GM13976 (cell line): ENCODE results near the gene PROM1.

ENCODE experiments used
- DNase-seq: peaks from one replicate; pipeline ENCODE4 v3.0.0; 2012; ENCODE audit warnings: low spot score
- in situ Hi-C: fragments of 300-500 bp; cut with MboI; formaldehyde crosslinking; loops from one replicate; pipeline ENCODE4 v1.12.0; 2022; ENCODE audit warnings: low sequenced_read_pairs, mixed read lengths, inconsistent platforms; ENCODE audit not compliant: unreplicated experiment
- TF ChIP-seq, protein P1 (sequence below): IDR thresholded peaks from 2 replicates; pipeline ENCODE4 v1.5.1; 2012; ENCODE audit warnings: borderline replicate concordance, mild to moderate bottlenecking; ENCODE audit not compliant: insufficient read depth; ENCODE audit errors: extremely low read depth, missing control alignments, control extremely low read depth

The PROM1 gene

DNA sequence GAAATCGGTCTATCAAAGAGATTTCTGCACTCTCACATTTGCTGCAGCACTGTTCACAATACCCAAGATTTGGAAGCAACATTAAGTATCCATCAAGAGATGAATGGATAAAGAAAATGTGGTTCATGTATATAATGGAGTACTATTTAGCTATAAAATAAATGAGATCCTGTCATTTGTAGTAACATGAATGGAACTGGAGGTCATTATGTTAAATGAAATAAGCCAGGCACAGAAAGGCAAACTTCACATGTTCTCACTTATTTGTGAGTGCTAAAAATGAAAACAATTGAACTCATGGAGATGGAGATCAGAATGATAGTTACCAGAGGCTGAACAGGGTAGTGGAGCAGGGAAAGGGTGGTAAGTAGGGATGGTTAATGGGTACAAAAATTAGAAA is 17.0 kb upstream of the PROM1 start:
- in situ Hi-C loops: no loop called here
- no peak for DNase-seq
- TF ChIP-seq, protein P1, sequence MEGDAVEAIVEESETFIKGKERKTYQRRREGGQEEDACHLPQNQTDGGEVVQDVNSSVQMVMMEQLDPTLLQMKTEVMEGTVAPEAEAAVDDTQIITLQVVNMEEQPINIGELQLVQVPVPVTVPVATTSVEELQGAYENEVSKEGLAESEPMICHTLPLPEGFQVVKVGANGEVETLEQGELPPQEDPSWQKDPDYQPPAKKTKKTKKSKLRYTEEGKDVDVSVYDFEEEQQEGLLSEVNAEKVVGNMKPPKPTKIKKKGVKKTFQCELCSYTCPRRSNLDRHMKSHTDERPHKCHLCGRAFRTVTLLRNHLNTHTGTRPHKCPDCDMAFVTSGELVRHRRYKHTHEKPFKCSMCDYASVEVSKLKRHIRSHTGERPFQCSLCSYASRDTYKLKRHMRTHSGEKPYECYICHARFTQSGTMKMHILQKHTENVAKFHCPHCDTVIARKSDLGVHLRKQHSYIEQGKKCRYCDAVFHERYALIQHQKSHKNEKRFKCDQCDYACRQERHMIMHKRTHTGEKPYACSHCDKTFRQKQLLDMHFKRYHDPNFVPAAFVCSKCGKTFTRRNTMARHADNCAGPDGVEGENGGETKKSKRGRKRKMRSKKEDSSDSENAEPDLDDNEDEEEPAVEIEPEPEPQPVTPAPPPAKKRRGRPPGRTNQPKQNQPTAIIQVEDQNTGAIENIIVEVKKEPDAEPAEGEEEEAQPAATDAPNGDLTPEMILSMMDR: no peak

DNA sequence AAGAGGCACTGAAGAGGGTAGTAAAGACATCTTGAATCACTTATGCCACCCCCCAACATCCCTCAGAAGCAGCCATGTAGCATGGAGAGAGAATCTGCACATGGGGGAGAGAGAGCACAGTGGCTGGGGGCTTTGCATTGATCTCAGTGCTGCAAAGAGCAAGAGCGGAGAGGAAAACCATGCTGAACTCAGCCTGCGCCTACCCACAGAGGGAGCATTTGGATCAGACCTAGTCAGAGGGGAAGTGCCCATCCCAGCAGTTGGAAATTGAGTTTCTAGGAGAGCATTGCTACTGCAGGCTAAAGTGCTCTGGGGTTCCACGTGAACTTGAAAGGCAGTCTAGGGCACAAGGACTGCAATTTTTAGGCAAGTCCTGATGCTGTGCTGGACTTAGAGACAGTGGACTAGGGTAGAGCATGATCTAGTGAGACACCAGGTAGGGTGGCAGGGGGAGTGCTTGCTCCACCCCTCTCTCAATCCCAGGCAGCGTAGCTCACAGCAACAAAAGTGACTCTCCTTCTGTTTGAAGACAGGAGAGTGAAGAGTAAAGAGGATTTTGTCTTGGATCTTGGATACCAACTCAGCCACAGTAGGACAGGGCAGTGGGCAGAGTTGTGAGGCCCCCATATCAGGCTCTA is 9.0 kb upstream of the PROM1 start:
- no peak for DNase-seq
- in situ Hi-C loops: no loop called here
- TF ChIP-seq, protein P1: no peak

DNA sequence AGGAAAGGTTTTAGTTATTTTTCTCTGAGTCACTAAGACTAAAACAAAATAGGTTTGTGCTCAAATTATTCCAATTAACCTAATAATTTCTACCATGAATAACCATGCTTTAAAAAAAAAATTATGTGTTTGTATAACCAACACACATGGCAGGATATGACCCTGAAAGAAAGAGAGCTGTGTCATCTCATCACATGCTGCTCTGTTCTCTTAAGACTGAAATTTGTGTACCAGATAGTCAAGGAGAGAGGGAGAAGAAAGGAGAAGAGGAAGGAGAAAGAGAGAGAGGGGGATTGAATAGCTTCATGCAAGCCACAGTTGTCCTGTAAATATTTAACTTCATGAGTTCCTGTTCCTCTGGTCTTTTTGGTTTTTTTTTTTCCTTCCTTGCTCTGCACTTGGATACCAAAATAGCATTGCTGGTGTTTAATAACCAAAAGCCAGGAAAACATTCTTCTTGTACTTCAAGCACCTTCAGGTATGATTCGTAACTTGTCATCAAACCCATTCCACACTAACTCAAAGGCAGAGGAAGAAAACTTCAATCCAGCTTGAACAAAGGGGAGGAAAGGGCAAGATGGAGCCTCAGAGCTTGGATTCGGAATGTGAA is 6.4 kb upstream of the PROM1 start:
- no peak for DNase-seq
- TF ChIP-seq, protein P1: no peak
- in situ Hi-C loops: no loop called here

DNA sequence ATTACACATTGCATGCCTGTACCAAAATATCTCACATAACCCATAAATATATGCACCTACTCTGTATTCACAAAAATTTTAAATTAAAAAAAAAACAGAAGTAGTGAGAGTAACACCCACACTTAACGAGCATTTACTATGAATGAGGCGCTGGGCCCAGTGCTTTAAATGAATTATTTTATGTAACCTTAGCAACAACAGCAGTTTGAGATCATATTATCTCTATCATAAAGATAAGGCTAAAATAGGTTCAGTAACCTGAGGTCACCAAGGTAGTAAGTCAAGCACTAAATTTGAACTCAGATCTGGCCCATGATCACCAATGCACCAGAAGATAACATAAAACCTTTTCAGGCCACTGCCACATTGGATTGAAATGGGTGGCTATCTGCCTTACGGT is 5.3 kb upstream of the PROM1 start:
- no peak for DNase-seq
- in situ Hi-C loops: no loop called here
- TF ChIP-seq, protein P1: no peak

DNA sequence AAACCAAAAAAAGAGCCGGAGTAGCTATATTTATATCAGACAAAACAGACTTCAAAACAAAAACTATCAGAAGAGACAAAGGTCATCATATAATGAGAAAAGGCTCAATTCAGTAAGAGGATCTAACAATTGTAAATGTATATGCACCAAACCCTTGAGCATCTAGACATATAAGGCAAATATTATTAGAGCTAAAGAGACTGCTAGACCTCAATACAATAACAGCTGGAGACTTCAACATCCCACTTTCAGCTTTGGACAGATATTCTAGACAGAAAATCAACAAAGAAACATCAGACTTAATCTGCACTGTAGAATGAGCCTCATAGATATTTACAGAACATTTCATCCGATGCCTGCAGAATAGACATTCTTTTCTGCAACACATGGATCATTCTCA is 4.8 kb upstream of the PROM1 start:
- in situ Hi-C loops: no loop called here
- no peak for DNase-seq
- TF ChIP-seq, protein P1: no peak

DNA sequence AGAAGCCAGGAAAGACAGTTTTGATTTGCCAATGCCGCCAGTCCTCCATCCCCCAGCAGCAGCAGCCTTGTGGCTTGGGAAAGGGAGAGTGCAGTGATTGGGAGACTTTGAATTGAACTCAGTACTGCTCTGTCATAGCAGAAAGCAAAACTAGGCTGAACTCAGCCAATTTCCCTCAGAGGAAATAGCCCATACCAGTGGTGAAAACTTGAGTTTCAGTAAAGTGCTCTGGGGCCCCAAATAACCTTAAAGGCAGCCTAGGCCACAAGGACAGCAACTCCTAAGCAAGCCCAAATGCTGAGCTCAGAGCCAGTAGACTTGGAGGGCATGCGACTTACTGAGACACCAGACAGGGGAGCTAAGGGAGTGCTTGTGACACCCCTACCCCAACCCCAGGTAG is 2.0 kb upstream of the PROM1 start:
- in situ Hi-C loops: no loop called here
- TF ChIP-seq, protein P1: no peak
- DNase-seq: no peak
